ENCODE results near the gene BHLHE40. TPM values are rescaled to one million over a fixed set of nuclear protein-coding genes. Genes with fewer than 3 reads are reported as not detected.

BHLHE40 gene
- total RNA-seq, 4 donors from 2014 or later = 19.2 to 96.7 (median 45.3) TPM

- peak overlapping the region in 2 of 4 donors; percentile 51 for H3K27ac ChIP-seq
- intact Hi-C loops (cut with DNase I; ENCODE audit: low total_unique reads) = no loop called here
- ATAC-seq (peak; percentile 52 to 53), DNase-seq (no peak)
- no peaks in the 10 kb centered on the region for H3K27me3 ChIP-seq
- TF ChIP-seq CTCF (IDR thresholded peaks at IDR 0.05 in 4 of 5, conservative IDR thresholded peaks at IDR 0.05 in 1 of 5) (no peak), POLR2A (IDR thresholded peaks at IDR 0.05) (no peak)
- H3K9me3 ChIP-seq = no peaks in the 10 kb centered on the region
- H3K36me3 ChIP-seq = no peaks in the 10 kb centered on the region
- no peak overlapping the region for H3K4me3 ChIP-seq
- in situ Hi-C loops (cut with MboI; ENCODE audit: low sequenced_read_pairs in 4 of 4) = no loop called here
- H3K4me1 ChIP-seq = no peaks in the 10 kb centered on the region
Measured at GRCh38 chr3:4949659-4950058, 29.6 kb upstream of the BHLHE40 start.

- H3K27me3 ChIP-seq = no peaks in the 10 kb centered on the region
- intact Hi-C loops (cut with DNase I; ENCODE audit: low total_unique reads) = no loop called here
- in situ Hi-C loops (cut with MboI; ENCODE audit: low sequenced_read_pairs in 4 of 4) = no loop called here
- no peak overlapping the region for H3K4me3 ChIP-seq
- no peaks in the 10 kb centered on the region for H3K4me1 ChIP-seq
- H3K36me3 ChIP-seq = no peaks in the 10 kb centered on the region
- peak; percentile 51 to 55 for ATAC-seq
- no peak for TF ChIP-seq CTCF (IDR thresholded peaks at IDR 0.05 in 4 of 5, conservative IDR thresholded peaks at IDR 0.05 in 1 of 5)
- H3K27ac ChIP-seq = peak overlapping the region in 1 of 4 donors; percentile 26
- H3K9me3 ChIP-seq = no peaks in the 10 kb centered on the region
- peak in 1 of 2 donors; percentile 25 for DNase-seq
Measured at GRCh38 chr3:4950351-4950784, 28.9 kb upstream of the BHLHE40 start.

GRCh38 chr3:4950948-4951347, 28.3 kb upstream of the BHLHE40 start:
- ATAC-seq = no peak
- no peaks in the 10 kb centered on the region for H3K27me3 ChIP-seq
- no peaks in the 10 kb centered on the region for H3K4me1 ChIP-seq
- H3K9me3 ChIP-seq = no peaks in the 10 kb centered on the region
- H3K27ac ChIP-seq = no peak overlapping the region
- TF ChIP-seq POLR2A (IDR thresholded peaks at IDR 0.05) (no peak), CTCF (IDR thresholded peaks at IDR 0.05 in 4 of 5, conservative IDR thresholded peaks at IDR 0.05 in 1 of 5) (no peak)
- intact Hi-C loops (cut with DNase I; ENCODE audit: low total_unique reads) = no loop called here
- H3K4me3 ChIP-seq = no peak overlapping the region
- DNase-seq = no peak
- no peaks in the 10 kb centered on the region for H3K36me3 ChIP-seq
- in situ Hi-C loops (cut with MboI; ENCODE audit: low sequenced_read_pairs in 4 of 4) = no loop called here

- TF ChIP-seq POLR2A (IDR thresholded peaks at IDR 0.05) = no peak
- TF ChIP-seq CTCF (IDR thresholded peaks at IDR 0.05 in 4 of 5, conservative IDR thresholded peaks at IDR 0.05 in 1 of 5) = no peak
- Histone ChIP-seq H3K4me3 (no peak overlapping the region), H3K36me3 (no peaks in the 10 kb centered on the region), H3K4me1 (no peaks in the 10 kb centered on the region), H3K27ac (no peak overlapping the region), H3K9me3 (no peaks in the 10 kb centered on the region), H3K27me3 (no peaks in the 10 kb centered on the region)
- no peak for DNase-seq
- in situ Hi-C loops (cut with MboI; ENCODE audit: low sequenced_read_pairs in 4 of 4) (no loop called here), intact Hi-C loops (cut with DNase I; ENCODE audit: low total_unique reads) (no loop called here)
- no peak for ATAC-seq
Measured at GRCh38 chr3:4953119-4953518, 26.1 kb upstream of the BHLHE40 start.
